Ramos (cell line): ENCODE data around the gene TRPM5.

Source experiments
- in situ Hi-C: fragments of 300-500 bp; cut with MboI; formaldehyde crosslinking; loops from one replicate; pipeline ENCODE4 v1.14.3; 2022; ENCODE audit warnings: low sequenced_read_pairs; ENCODE audit not compliant: unreplicated experiment

The TRPM5 gene

DNA sequence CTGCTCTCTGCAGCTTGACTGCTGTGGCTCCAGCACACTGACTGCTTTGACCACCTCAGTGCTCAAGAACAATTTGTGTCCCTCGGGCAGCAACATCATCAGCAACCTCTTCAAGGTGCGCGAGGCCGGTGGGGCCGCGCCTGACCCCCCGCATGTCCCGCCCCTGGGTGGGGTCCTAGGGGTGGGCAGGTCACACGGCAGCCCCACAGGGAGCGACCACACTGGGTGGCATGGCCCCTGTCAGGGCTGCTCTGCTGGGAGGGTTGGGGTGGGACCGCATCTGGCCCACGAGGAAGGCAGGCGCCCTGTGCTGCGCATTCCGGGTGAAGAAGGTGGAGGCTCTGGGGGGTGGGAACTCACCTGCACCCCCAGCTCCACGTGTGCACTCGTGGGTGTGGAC lies 48.5 kb downstream of the TRPM5 start:
- in situ Hi-C loops = loop anchor here (25.0 kb wide), 1 partner anchor 1584 kb away; the partner anchor contains the start of genes PIDD1, PNPLA2 and RPLP2

DNA sequence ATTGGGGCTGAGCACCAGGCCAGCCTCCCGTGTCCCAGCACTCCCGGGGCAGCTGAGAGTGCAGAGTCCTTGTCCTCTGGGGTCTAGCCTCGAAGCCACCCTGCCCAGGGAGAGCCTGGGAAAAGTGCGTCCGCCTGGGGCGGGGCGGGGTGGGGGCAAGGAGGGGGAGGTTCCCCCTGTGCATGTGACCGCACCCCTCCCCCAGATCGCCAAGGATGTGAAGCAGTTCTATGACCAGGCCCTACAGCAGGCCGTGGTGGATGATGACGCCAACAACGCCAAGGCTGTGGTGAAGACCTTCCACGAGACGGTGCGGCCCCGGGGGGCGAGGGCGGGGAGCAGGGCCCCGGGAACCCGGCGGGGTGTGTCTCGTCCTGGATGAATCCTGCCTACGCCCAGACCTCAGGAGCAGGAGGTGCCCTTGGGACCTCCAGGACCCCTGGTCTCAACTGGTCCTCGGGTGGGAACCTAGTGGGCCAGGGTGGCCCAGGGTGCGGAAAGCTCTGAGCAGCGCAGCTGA lies 49.0 kb downstream of the TRPM5 start:
- in situ Hi-C loops = loop anchor here (25.0 kb wide), 1 partner anchor 1583 kb away; the partner anchor contains the start of genes PIDD1, PNPLA2 and RPLP2

DNA sequence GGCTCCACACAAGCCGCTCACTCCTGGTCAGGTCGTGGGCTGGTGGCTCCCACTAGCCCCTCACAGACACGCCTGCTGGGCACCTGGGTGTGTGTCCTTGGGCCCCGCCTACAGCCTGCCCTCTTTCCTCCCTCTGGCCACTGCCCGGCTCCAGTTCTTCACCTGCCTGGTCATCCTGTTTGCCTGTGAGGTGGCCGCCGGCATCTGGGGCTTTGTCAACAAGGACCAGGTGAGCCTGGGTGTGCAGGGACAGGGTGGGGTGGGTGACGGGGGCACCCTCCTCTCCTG lies 49.6 kb downstream of the TRPM5 start:
- in situ Hi-C loops = loop anchor here (25.0 kb wide), 1 partner anchor 1582 kb away; the partner anchor contains the start of genes PIDD1, PNPLA2 and RPLP2
